ENCODE results near the gene BAD. TPM values are rescaled to one million over a fixed set of nuclear protein-coding genes. Genes with fewer than 3 reads are reported as not detected.

The BAD gene
- total and polyA plus RNA-seq, 2 of the 13 experiments (the other 11 are each of a cell fraction or from before 2014, with no cell fraction given): 17.9 to 28.5 TPM

DNA sequence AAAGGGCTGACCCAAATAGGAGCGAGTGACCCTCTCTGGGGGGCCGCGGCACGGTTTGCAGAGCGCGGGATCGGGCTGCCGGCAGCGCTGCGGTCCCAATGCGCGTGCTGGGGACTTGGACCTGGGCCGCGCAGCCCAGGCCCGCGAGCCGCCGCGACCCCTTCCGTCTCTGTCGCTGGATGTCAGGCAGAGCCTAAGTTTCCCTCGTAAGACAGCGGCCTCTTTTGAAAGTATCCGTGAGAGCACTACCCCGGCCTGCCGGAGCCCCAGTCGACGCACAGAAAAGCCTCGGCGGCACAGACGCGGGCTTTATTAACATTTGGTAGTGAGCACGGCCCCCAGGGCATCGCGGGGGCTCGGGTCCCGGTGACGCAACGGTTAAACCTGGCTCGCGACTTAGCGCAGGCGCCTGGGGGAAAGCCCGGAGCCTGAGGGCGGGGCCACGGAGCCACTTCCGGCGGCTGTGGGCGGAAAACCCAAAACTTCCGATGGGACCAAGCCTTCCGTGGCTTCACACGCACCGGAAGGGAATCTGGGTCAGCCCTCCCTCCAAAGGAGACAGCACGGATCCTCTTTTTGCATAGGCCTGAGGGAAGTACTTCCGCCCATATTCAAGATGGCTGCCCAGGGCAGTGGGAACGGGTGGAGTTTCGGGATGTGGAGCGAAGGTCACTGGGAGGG is 14.8 kb downstream of the BAD start (continued):
- TF ChIP-seq ZNF33A (CRISPR knock-in tag; IDR thresholded peaks at IDR 0.05; ENCODE audit: borderline replicate concordance) (peak; percentile 87; the same call in 1 of the 2 replicates), SNAI1 (CRISPR knock-in tag; IDR thresholded peaks at IDR 0.05; ENCODE audit: borderline replicate concordance) (no peak), NFE2 (CRISPR knock-in tag; IDR thresholded peaks at IDR 0.05) (no peak), SNAPC5 (CRISPR knock-in tag; IDR thresholded peaks at IDR 0.05; ENCODE audit: borderline replicate concordance) (peak; percentile 26; the same call in 1 of the 2 replicates), ZFP91 (CRISPR knock-in tag; IDR thresholded peaks at IDR 0.05; ENCODE audit: borderline replicate concordance) (peak; percentile 71; the same call in 1 of the 2 replicates), GTF3A (CRISPR knock-in tag; conservative IDR thresholded peaks at IDR 0.05) (no peak; the same call in 1 of the 2 replicates), NCOR1 (IDR thresholded peaks at IDR 0.05; ENCODE audit: borderline replicate concordance, low read length) (peak; percentile 67; the same call in 1 of the 2 replicates), ZNF724P (CRISPR knock-in tag; IDR thresholded peaks at IDR 0.05; ENCODE audit: borderline replicate concordance) (no peak), U2AF2 (IDR thresholded peaks at IDR 0.05; ENCODE audit: low read depth, low read length) (no peak), ADNP (CRISPR knock-in tag; IDR thresholded peaks at IDR 0.05) (no peak), SNRNP70 (IDR thresholded peaks at IDR 0.05; ENCODE audit: low read depth, low read length) (no peak), ZNF432 (CRISPR knock-in tag; IDR thresholded peaks at IDR 0.05; ENCODE audit: borderline replicate concordance) (no peak), ETV5 (CRISPR knock-in tag; IDR thresholded peaks at IDR 0.05; ENCODE audit: borderline replicate concordance) (peak; percentile 89), LBX2 (CRISPR knock-in tag; IDR thresholded peaks at IDR 0.05; ENCODE audit: borderline replicate concordance) (no peak), ZNF839 (CRISPR knock-in tag; IDR thresholded peaks at IDR 0.05; ENCODE audit: borderline replicate concordance) (no peak; the same call in none of the 2 replicates), ZMAT3 (CRISPR knock-in tag; conservative IDR thresholded peaks at IDR 0.05) (no peak; the same call in 1 of the 2 replicates), ZNF75D (CRISPR knock-in tag; IDR thresholded peaks at IDR 0.05; ENCODE audit: borderline replicate concordance) (no peak)
- TF ChIP-seq, protein P1, sequence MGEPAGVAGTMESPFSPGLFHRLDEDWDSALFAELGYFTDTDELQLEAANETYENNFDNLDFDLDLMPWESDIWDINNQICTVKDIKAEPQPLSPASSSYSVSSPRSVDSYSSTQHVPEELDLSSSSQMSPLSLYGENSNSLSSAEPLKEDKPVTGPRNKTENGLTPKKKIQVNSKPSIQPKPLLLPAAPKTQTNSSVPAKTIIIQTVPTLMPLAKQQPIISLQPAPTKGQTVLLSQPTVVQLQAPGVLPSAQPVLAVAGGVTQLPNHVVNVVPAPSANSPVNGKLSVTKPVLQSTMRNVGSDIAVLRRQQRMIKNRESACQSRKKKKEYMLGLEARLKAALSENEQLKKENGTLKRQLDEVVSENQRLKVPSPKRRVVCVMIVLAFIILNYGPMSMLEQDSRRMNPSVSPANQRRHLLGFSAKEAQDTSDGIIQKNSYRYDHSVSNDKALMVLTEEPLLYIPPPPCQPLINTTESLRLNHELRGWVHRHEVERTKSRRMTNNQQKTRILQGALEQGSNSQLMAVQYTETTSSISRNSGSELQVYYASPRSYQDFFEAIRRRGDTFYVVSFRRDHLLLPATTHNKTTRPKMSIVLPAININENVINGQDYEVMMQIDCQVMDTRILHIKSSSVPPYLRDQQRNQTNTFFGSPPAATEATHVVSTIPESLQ (CRISPR knock-in tag; conservative IDR thresholded peaks at IDR 0.05): 0 out of 2 replicates have a peak, but pooled peaks have one; percentile 54
- TF ChIP-seq, protein P2, sequence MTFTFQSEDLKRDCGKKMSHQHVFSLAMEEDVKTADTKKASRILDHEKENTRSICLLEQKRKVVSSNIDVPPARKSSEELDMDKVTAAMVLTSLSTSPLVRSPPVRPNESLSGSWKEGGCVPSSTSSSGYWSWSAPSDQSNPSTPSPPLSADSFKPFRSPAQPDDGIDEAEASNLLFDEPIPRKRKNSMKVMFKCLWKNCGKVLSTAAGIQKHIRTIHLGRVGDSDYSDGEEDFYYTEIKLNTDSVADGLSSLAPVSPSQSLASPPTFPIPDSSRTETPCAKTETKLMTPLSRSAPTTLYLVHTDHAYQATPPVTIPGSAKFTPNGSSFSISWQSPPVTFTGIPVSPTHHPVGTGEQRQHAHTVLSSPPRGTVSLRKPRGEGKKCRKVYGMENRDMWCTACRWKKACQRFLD (CRISPR knock-in tag; IDR thresholded peaks at IDR 0.05; ENCODE audit: borderline replicate concordance): no peak
- TF ChIP-seq, protein P3, sequence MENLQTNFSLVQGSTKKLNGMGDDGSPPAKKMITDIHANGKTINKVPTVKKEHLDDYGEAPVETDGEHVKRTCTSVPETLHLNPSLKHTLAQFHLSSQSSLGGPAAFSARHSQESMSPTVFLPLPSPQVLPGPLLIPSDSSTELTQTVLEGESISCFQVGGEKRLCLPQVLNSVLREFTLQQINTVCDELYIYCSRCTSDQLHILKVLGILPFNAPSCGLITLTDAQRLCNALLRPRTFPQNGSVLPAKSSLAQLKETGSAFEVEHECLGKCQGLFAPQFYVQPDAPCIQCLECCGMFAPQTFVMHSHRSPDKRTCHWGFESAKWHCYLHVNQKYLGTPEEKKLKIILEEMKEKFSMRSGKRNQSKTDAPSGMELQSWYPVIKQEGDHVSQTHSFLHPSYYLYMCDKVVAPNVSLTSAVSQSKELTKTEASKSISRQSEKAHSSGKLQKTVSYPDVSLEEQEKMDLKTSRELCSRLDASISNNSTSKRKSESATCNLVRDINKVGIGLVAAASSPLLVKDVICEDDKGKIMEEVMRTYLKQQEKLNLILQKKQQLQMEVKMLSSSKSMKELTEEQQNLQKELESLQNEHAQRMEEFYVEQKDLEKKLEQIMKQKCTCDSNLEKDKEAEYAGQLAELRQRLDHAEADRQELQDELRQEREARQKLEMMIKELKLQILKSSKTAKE (CRISPR knock-in tag; IDR thresholded peaks at IDR 0.05; ENCODE audit: borderline replicate concordance): no peak; the same call in 1 of the 2 replicates
